Right atrium auricular region (tissue), 2 donors: ENCODE data around the gene TRAK1. TPM values are rescaled to one million over a fixed set of nuclear protein-coding genes. Genes with fewer than 3 reads are reported as not detected.

Experiments
- DNase-seq: peaks from one replicate; pipeline ENCODE4 v3.0.0-alpha.2; 2019; ENCODE audit warnings: low spot score
- H3K27ac ChIP-seq, 2 donors: fragments of 200-600 bp; sonication (generic); 1 replicate in 1 of 2; 2 replicates in 1 of 2; pipeline ENCODE4 v1.5.1; 2016 to 2019
- H3K27me3 ChIP-seq, 2 donors: fragments of 200-600 bp; sonication (generic); one replicate each; pipeline versions ENCODE4 v1.5.1 to v1.6.0; 2017 to 2019
- H3K36me3 ChIP-seq: fragments of 200-600 bp; sonication (generic); one replicate; pipeline ENCODE4 v1.5.1; 2016
- H3K4me1 ChIP-seq, 2 donors: fragments of 200-600 bp; sonication (generic); one replicate each; pipeline versions ENCODE4 v1.5.1 to v1.6.0; 2017 to 2019
- H3K4me3 ChIP-seq, 2 donors: fragments of 200-600 bp; sonication (generic); 1 replicate in 1 of 2; 2 replicates in 1 of 2; pipeline ENCODE4 v1.5.1; 2017 to 2019; ENCODE audit warnings: mild to moderate bottlenecking in 1 of 2, moderate library complexity in 1 of 2
- H3K9me3 ChIP-seq, 2 donors: fragments of 200-600 bp; sonication (generic); one replicate each; pipeline ENCODE4 v1.5.1; 2019
- total RNA-seq, 2 donors: library from RNA; depleted of rRNA; stranded (reverse); fragments of >200 nt; gene quantifications; one replicate each; pipeline ENCODE4 v1.1.0, GENCODE V29; 2016
- TF ChIP-seq, protein P1 (sequence below), 2 donors: fragments of 200-600 bp; sonication (generic); IDR thresholded peaks; one replicate each; pipeline ENCODE4 v1.5.1; 2019; ENCODE audit warnings: antibody characterized with exemption in 2 of 2

The TRAK1 gene
- total RNA-seq, 2 donors from 2014 or later: 172 to 259 TPM

DNA sequence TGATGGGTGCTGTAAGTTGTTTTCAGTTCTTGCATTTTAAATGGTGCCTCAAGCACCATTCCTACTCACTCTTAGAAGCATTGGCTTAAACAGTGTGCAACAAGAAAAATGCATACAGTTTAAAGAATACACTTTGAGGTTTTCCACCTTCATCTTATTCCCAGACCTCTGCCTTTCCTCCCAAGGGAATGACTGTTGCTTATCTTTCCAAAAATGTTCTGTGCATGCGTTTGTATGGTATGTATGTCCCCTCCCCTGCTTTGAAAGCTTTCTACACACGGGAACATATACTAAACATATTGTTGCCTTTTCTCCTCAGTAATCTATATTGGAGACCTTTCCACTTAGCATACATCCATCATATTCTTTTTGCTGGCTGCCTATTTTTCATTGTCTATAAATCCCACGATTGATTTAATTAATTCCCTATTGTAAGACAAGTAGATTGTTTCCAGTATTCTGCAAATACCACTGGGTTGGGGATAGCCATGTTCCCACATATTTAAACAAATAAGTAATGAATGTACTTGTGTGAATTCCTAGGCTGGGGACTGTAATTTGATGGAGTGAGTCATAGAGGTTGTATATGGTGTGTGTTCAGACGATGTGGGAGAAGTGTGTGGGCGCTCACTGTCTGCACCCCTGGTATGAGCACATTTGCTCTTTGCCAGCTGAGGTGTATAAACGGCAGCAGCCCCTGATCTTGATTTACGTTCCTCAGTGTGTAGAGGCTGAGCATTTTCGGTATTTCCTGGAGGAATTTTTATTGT, 5.8 kb downstream of the TRAK1 start:
- Histone ChIP-seq H3K9me3 (no peaks in the 10 kb centered on the region), H3K27me3 (no peaks in the 10 kb centered on the region), H3K36me3 (no peaks in the 10 kb centered on the region), H3K27ac (peak overlapping the region; percentile 54 to 82), H3K4me1 (peaks cover 0 to 82% of the 10 kb centered on the region in 2 donors), H3K4me3 (no peak overlapping the region)
- TF ChIP-seq, protein P1, sequence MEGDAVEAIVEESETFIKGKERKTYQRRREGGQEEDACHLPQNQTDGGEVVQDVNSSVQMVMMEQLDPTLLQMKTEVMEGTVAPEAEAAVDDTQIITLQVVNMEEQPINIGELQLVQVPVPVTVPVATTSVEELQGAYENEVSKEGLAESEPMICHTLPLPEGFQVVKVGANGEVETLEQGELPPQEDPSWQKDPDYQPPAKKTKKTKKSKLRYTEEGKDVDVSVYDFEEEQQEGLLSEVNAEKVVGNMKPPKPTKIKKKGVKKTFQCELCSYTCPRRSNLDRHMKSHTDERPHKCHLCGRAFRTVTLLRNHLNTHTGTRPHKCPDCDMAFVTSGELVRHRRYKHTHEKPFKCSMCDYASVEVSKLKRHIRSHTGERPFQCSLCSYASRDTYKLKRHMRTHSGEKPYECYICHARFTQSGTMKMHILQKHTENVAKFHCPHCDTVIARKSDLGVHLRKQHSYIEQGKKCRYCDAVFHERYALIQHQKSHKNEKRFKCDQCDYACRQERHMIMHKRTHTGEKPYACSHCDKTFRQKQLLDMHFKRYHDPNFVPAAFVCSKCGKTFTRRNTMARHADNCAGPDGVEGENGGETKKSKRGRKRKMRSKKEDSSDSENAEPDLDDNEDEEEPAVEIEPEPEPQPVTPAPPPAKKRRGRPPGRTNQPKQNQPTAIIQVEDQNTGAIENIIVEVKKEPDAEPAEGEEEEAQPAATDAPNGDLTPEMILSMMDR (IDR thresholded peaks at IDR 0.05): no peak
- no peak for DNase-seq

DNA sequence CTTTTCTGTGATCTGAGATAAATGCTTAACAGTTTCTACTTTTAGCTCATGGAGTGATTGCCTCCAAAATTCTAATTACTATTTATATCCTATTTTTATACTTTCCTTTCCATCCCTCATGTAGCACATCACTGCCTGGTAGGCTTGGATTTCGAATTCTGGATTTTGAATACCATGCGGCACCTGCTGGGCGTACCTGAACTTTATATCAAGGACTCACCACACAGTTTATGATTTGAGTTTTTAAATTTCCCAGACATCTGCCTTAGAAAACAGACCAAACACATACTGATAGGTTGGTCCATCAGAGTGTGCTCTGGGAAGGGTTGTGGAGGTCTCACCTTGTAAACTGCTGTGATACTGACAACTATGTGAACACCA, 6.4 kb downstream of the TRAK1 start:
- Histone ChIP-seq H3K4me3 (no peak overlapping the region), H3K27ac (peak overlapping the region; percentile 54 to 82), H3K4me1 (peaks cover 0 to 82% of the 10 kb centered on the region in 2 donors), H3K9me3 (no peaks in the 10 kb centered on the region), H3K27me3 (no peaks in the 10 kb centered on the region), H3K36me3 (no peaks in the 10 kb centered on the region)
- TF ChIP-seq, protein P1 (IDR thresholded peaks at IDR 0.05): peak in 1 of 2 donors; percentile 35
- peak; percentile 38 for DNase-seq

DNA sequence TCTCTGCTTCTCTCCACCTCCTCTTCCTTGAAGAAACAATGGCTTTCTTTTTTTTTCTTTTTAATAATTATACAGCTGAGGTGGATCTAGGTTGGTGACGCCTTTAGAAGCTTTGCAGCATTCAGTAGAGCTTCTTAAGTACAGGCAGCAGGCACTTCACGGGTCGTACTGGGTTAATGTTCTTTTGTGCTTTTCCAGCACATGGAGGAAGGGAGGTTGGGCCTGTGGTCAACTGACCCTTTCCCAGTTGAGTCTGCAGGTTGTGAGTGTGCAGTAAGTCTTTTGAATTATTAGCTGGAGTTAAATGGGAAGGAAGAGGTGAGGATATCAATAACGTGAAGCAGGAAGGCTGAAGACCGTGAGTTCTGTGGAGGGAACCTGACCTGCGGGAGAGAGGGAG, 7.0 kb downstream of the TRAK1 start:
- Histone ChIP-seq H3K9me3 (no peaks in the 10 kb centered on the region), H3K27me3 (no peaks in the 10 kb centered on the region), H3K36me3 (no peaks in the 10 kb centered on the region), H3K4me1 (peaks cover 0 to 88% of the 10 kb centered on the region in 2 donors), H3K27ac (peak overlapping the region; percentile 54 to 82), H3K4me3 (no peak overlapping the region)
- TF ChIP-seq, protein P1 (IDR thresholded peaks at IDR 0.05): no peak
- DNase-seq: peak; percentile 44

DNA sequence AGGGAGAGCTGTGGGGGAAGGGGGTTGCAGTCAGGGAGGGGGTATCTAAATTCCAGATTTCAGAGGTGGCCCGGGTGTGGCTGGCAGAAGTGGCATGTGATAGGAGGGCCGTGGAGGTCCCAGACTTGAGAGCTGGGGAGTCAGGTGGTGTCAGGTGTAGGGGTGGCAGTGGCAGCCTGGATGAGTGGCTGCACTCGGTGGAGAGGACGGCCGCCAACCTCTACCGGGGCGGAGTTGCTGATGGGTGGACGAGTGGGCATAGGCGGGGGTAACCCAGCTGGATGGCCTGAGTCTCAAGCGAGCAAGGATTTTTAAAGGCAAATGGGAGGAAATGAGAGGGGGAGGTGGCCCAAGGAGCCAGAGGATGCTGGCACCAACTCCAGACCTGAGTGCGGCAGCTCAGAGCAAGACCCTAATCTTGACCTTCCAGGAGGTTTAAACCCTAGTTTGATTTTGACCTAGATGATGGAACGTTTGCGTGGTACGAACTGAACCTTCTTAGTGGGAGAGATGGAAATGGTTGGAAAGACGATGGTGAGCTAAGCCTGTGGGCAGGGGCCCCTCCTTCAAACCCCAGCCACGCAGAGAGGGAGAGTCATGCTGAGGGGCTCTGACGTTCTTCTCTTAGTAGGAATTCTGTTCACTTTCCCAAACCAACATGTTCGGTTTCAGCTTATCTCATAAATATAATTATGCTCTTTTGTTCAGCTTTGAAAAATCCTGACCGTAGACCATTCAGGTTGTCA, 8.0 kb downstream of the TRAK1 start:
- Histone ChIP-seq H3K9me3 (no peaks in the 10 kb centered on the region), H3K36me3 (no peaks in the 10 kb centered on the region), H3K27ac (peak overlapping the region; percentile 54 to 82), H3K27me3 (no peaks in the 10 kb centered on the region), H3K4me3 (no peak overlapping the region), H3K4me1 (peaks cover 0 to 84% of the 10 kb centered on the region in 2 donors)
- DNase-seq: peak; percentile 55
- TF ChIP-seq, protein P1 (IDR thresholded peaks at IDR 0.05): no peak

DNA sequence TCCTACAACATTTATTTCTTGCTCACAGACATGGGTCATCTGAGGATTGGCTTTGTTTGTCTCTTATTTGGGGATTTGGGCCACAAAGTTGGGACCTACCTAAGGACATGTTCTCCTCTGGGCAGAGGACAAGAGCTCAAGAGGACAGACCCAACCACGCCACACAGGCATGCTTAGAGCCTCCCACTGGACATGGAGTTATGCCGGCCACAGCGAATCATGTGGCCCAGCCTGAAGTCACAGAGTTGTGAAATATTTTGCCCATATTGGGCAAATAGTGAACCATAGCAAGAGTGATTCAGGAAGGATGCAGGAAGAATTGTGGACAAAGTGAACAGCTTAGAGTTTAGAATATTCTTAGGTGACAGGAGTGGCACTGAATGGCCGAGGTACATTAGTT, 9.9 kb downstream of the TRAK1 start:
- H3K9me3 ChIP-seq: no peaks in the 10 kb centered on the region
- DNase-seq: peak; percentile 85
- no peaks in the 10 kb centered on the region for H3K36me3 ChIP-seq
- H3K27me3 ChIP-seq: no peaks in the 10 kb centered on the region
- TF ChIP-seq, protein P1 (IDR thresholded peaks at IDR 0.05): no peak
- peaks cover 0 to 73% of the 10 kb centered on the region in 2 donors for H3K4me1 ChIP-seq
- H3K27ac ChIP-seq: peak overlapping the region; percentile 54 to 82
- H3K4me3 ChIP-seq: no peak overlapping the region
